Loucy (cell line): ENCODE data around the gene POLR3E.
A peak's percentile ranks its signal among the peaks of the same experiment; 100 is the strongest.

Experiments
- H2AFZ ChIP-seq: fragments of 200-600 bp; sonication (generic); 2 replicates; pipeline ENCODE4 v1.6.0; 2016; ENCODE audit warnings: antibody characterized with exemption, mild to moderate bottlenecking, low read length, moderate library complexity
- H3F3A ChIP-seq: fragments of 200-600 bp; 2 replicates; pipeline ENCODE4 v1.6.0; 2016; ENCODE audit warnings: antibody characterized with exemption, low read depth, mild to moderate bottlenecking
- H3K27me3 ChIP-seq: fragments of 200-600 bp; sonication (generic); 2 replicates; pipeline ENCODE4 v1.6.1; 2014; ENCODE audit warnings: low read length, mild to moderate bottlenecking; ENCODE audit not compliant: insufficient read depth, poor library complexity, severe bottlenecking
- H3K36me3 ChIP-seq: fragments of 200-600 bp; sonication (generic); 2 replicates; pipeline ENCODE4 v1.6.1; 2016; ENCODE audit warnings: low read length; ENCODE audit not compliant: insufficient read depth
- H3K4me1 ChIP-seq: fragments of 200-600 bp; sonication (generic); 2 replicates; pipeline ENCODE4 v1.5.1; 2014; ENCODE audit warnings: low read length, mild to moderate bottlenecking; ENCODE audit not compliant: insufficient read depth, poor library complexity, severe bottlenecking
- H3K4me2 ChIP-seq: fragments of 200-600 bp; sonication (generic); 2 replicates; pipeline ENCODE4 v1.6.0; 2014; ENCODE audit warnings: antibody characterized with exemption, low read length, low read depth, mild to moderate bottlenecking; ENCODE audit not compliant: poor library complexity, severe bottlenecking
- H3K4me3 ChIP-seq: fragments of 200-600 bp; sonication (generic); 2 replicates; pipeline ENCODE4 v1.5.1; 2014; ENCODE audit warnings: low read length, mild to moderate bottlenecking, mixed read lengths; ENCODE audit not compliant: poor library complexity, severe bottlenecking
- H3K79me2 ChIP-seq: fragments of 200-600 bp; sonication (generic); 2 replicates; pipeline ENCODE4 v1.6.1; 2014; ENCODE audit warnings: low read length; ENCODE audit not compliant: insufficient read depth
- H3K9ac ChIP-seq: fragments of 200-600 bp; sonication (generic); 2 replicates; pipeline ENCODE4 v1.6.0; 2014; ENCODE audit warnings: mild to moderate bottlenecking, low read depth, low read length, moderate library complexity; ENCODE audit not compliant: poor library complexity, severe bottlenecking
- H3K9me2 ChIP-seq: fragments of 200-600 bp; sonication (generic); replicated peaks from 2 replicates; pipeline ENCODE4 v1.6.1; 2016; ENCODE audit warnings: low read depth, low read length, mixed read lengths
- H3K9me3 ChIP-seq: fragments of 200-600 bp; sonication (generic); 2 replicates; pipeline ENCODE4 v1.6.1; 2014; ENCODE audit warnings: mild to moderate bottlenecking, antibody characterized with exemption, low read length, low read depth; ENCODE audit not compliant: insufficient read depth
- H4K20me1 ChIP-seq: fragments of 200-600 bp; sonication (generic); 2 replicates; pipeline ENCODE4 v1.6.0; 2014; ENCODE audit warnings: antibody characterized with exemption, low read length, mild to moderate bottlenecking; ENCODE audit not compliant: insufficient read depth, poor library complexity, severe bottlenecking
- EZH2phosphoT487 ChIP-seq: fragments of 200-600 bp; IDR thresholded peaks from 2 replicates; pipeline ENCODE4 v1.6.1; 2018; ENCODE audit warnings: antibody characterized with exemption, mild to moderate bottlenecking, moderate library complexity, borderline replicate concordance
- TF ChIP-seq, protein P1 (sequence below): fragments of 200-600 bp; sonication (generic); conservative IDR thresholded peaks from 2 replicates; pipeline ENCODE4 v1.5.1; 2014; ENCODE audit warnings: mild to moderate bottlenecking, antibody characterized with exemption, low read length

POLR3E gene

DNA sequence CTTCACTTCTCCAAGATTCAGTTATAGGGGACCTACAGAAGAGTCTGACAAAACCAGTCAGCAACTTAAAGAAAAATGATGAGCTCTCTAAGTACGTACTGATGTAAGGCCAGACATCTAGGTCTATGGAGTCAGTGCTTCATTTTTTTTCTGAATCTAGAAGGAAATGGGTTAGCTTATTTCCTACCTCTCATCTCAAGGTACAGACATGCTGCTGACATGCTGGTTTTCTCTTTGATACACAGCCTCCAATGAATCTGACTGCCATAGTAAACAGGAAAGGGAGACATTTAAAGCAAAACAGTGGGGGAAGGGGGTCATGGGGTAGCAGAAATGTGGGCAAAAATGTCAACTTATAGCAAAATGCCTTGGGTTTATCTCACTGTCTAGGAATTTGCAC lies 60.8 kb downstream of the POLR3E start:
- peak overlapping the region; percentile 48 for H3K4me2 ChIP-seq
- H3K27me3 ChIP-seq: no peaks in the 10 kb centered on the region
- H2AFZ ChIP-seq: no peak overlapping the region
- peaks cover 31% of the 10 kb centered on the region for H3K4me1 ChIP-seq
- peak overlapping the region; percentile 26 for H3K4me3 ChIP-seq
- TF ChIP-seq EZH2phosphoT487: no peak
- TF ChIP-seq, protein P1, sequence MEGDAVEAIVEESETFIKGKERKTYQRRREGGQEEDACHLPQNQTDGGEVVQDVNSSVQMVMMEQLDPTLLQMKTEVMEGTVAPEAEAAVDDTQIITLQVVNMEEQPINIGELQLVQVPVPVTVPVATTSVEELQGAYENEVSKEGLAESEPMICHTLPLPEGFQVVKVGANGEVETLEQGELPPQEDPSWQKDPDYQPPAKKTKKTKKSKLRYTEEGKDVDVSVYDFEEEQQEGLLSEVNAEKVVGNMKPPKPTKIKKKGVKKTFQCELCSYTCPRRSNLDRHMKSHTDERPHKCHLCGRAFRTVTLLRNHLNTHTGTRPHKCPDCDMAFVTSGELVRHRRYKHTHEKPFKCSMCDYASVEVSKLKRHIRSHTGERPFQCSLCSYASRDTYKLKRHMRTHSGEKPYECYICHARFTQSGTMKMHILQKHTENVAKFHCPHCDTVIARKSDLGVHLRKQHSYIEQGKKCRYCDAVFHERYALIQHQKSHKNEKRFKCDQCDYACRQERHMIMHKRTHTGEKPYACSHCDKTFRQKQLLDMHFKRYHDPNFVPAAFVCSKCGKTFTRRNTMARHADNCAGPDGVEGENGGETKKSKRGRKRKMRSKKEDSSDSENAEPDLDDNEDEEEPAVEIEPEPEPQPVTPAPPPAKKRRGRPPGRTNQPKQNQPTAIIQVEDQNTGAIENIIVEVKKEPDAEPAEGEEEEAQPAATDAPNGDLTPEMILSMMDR: no peak
- no peaks in the 10 kb centered on the region for H3K9me2 ChIP-seq
- H3F3A ChIP-seq: 0 out of 2 replicates have a peak, but pooled peaks cover 9% of the 10 kb centered on the region
- H3K79me2 ChIP-seq: peaks cover 15% of the 10 kb centered on the region
- peaks cover 4% of the 10 kb centered on the region for H4K20me1 ChIP-seq
- no peaks in the 10 kb centered on the region for H3K9me3 ChIP-seq
- peak overlapping the region; percentile 60 for H3K9ac ChIP-seq
- peaks cover 12% of the 10 kb centered on the region; the same call in 1 of the 2 replicates for H3K36me3 ChIP-seq

DNA sequence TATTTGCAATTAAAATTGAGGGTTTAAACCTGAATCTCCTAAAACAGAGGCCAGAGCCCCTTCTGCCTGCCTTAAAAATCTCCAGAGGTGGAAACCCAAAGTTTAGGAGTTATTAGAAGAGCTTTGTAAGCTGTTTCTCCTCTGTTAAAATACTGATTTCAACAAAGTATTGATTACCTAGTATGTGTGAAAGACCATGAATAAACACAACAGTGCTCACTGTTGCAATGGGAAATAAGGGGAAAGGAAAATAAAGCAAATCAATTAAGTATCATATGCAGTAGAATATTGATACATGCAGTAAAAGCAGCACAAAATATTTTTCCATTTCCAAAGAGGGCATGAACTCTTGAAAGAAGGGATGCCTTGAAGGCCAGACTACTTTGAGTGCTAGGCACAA lies 62.5 kb downstream of the POLR3E start:
- Histone ChIP-seq H3K4me2 (no peak overlapping the region), H3K27me3 (no peaks in the 10 kb centered on the region), H2AFZ (no peak overlapping the region), H3K36me3 (peaks cover 28% of the 10 kb centered on the region; the same call in 1 of the 2 replicates), H4K20me1 (peaks cover 4% of the 10 kb centered on the region), H3K9ac (no peak overlapping the region), H3K4me1 (peaks cover 23% of the 10 kb centered on the region), H3F3A (0 out of 2 replicates have a peak, but pooled peaks cover 9% of the 10 kb centered on the region), H3K9me3 (no peaks in the 10 kb centered on the region), H3K79me2 (peaks cover 15% of the 10 kb centered on the region), H3K9me2 (no peaks in the 10 kb centered on the region), H3K4me3 (no peak overlapping the region)
- TF ChIP-seq EZH2phosphoT487: no peak
- TF ChIP-seq, protein P1: no peak

DNA sequence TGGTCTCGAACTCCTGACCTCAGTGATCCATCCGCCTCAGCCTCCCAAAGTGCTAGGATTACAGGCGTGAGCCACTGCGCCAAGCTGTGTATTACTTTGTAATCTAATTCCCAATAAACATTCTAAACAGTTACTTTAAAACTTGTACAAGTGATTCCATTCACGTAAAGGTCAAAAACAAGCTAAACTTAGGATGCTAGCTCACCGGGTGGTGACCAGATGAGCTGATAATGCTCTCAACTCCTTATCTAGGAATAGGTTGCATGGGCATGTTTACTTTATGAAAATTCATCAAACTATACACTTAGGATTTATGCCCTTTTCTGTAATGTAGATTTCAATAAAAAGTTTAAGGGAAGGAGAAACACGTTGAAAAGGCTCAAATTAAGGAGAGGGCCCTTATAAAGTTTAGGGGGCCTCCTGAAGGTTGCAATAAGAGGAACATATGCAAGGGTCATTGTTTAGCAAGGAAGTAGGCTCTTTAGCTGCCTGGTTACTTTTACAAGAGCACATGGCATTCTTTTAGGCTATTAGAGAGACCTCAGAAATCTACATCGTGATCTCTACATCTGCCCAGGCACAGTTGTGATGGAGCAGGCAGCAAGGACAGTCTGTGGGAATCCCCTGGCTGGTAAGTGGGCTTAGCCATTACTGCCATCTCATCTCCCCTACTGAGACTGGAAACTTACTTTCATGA lies 63.9 kb downstream of the POLR3E start:
- Histone ChIP-seq H3K36me3 (peaks cover 30% of the 10 kb centered on the region; the same call in 1 of the 2 replicates), H3K9me2 (no peaks in the 10 kb centered on the region), H3K4me2 (no peak overlapping the region), H3K4me1 (peaks cover 15% of the 10 kb centered on the region), H3F3A (0 out of 2 replicates have a peak, but pooled peaks cover 9% of the 10 kb centered on the region), H4K20me1 (peaks cover 4% of the 10 kb centered on the region), H3K27me3 (no peaks in the 10 kb centered on the region), H3K4me3 (no peak overlapping the region), H3K79me2 (peaks cover 17% of the 10 kb centered on the region), H3K9me3 (no peaks in the 10 kb centered on the region), H2AFZ (no peak overlapping the region), H3K9ac (no peak overlapping the region)
- no peak for TF ChIP-seq EZH2phosphoT487
- TF ChIP-seq, protein P1: no peak
